ENCODE data around the gene TAF1C.

- no peak for TF ChIP-seq CTCF (IDR thresholded peaks at IDR 0.05)
- no peak for TF ChIP-seq POLR2A (IDR thresholded peaks at IDR 0.05)
Measured at GRCh38 chr16:84220851-84221250, 34.0 kb upstream of the TAF1C start.
